WTC11 (cell line): ENCODE measurements around the gene ZNF860.

ENCODE experiments used
- CTCF ChIP-seq: fragments of 200-600 bp; IDR thresholded peaks from 2 replicates; pipeline ENCODE4 v1.8.0; 2022; ENCODE audit warnings: antibody characterized with exemption
- TP53 ChIP-seq: sonication (generic); formaldehyde crosslinking; IDR thresholded peaks from 2 replicates; pipeline ENCODE4 v1.8.1; 2023; ENCODE audit warnings: mild to moderate bottlenecking, missing genetic modification reagents
- ZNF671 ChIP-seq: fragments of 250-450 bp; sonication (Bioruptor Pico); IDR thresholded peaks from 2 replicates; pipeline ENCODE4 v1.8.0; 2021; ENCODE audit warnings: mild to moderate bottlenecking

- TF ChIP-seq TP53 (CRISPR knock-in tag) (no peak), CTCF (no peak), ZNF671 (CRISPR knock-in tag) (no peak)
These were observed 18.4 kb downstream of the ZNF860 start for GRCh38 chr3:31999907-32000439.
